PC-3 (cell line): ENCODE results near the gene OVCH1. TPM values are rescaled to one million over a fixed set of nuclear protein-coding genes. Genes with fewer than 3 reads are reported as not detected.

Experiments
- ATAC-seq: fragments of 200-7000 bp; cut with Tn5 transposase; 2 replicates; pipeline ENCODE4 v1.9.1; 2020; ENCODE audit warnings: mild to moderate bottlenecking, moderate library complexity
- BruUV-seq: library from RNA; stranded (reverse); fragments of 400-500 nt; replicated peaks from 2 replicates; lab custom pipeline; 2021; lab: Mats Ljungman, UMichigan
- CTCF ChIA-PET: fragments of 300-600 bp; sonication (Branson Sonifier 250); formaldehyde crosslinking; loops from one replicate; lab custom pipeline; 2022; ENCODE audit warnings: antibody characterized with exemption; lab: Charles Lee
- POLR2A ChIA-PET: fragments of 300-600 bp; sonication (Branson Sonifier 250); formaldehyde crosslinking; loops from one replicate; lab custom pipeline; 2022; ENCODE audit warnings: antibody characterized with exemption; ENCODE audit not compliant: unreplicated experiment; lab: Charles Lee
- DNase-seq: peaks from one replicate; pipeline ENCODE4 v3.0.0-alpha.2; 2015
- H2AFZ ChIP-seq: fragments of 300-600 bp; sonication (generic); 2 replicates; pipeline ENCODE4 v1.6.0; 2016; ENCODE audit warnings: antibody characterized with exemption, low read length
- H3F3A ChIP-seq: fragments of 300-600 bp; sonication (generic); one replicate; pipeline ENCODE4 v1.6.0; 2017; ENCODE audit warnings: antibody characterized with exemption, low read length, control low read depth, mild to moderate bottlenecking; ENCODE audit not compliant: unreplicated experiment
- H3K27ac ChIP-seq: fragments of 300-600 bp; sonication (generic); 2 replicates; pipeline ENCODE4 v1.5.1; 2016; ENCODE audit warnings: mild to moderate bottlenecking, low read length
- H3K27me3 ChIP-seq: fragments of 300-600 bp; sonication (generic); 2 replicates; pipeline ENCODE4 v1.6.1; 2016; ENCODE audit warnings: low read length, mixed read lengths
- H3K36me3 ChIP-seq: fragments of 300-600 bp; sonication (generic); 2 replicates; pipeline ENCODE4 v1.6.1; 2016; ENCODE audit warnings: low read depth, mixed run types, low read length, mixed read lengths
- H3K4me1 ChIP-seq: fragments of 300-600 bp; sonication (generic); 2 replicates; pipeline ENCODE4 v1.5.1; 2016; ENCODE audit warnings: low read length; ENCODE audit not compliant: insufficient read depth
- H3K4me2 ChIP-seq: fragments of 300-600 bp; sonication (generic); 2 replicates; pipeline ENCODE4 v1.6.0; 2016; ENCODE audit warnings: low read length
- H3K4me3 ChIP-seq: fragments of 300-600 bp; sonication (generic); 2 replicates; pipeline ENCODE4 v1.5.1; 2016; ENCODE audit warnings: mild to moderate bottlenecking, low read length, mixed read lengths
- H3K79me2 ChIP-seq: fragments of 300-600 bp; sonication (generic); 2 replicates; pipeline ENCODE4 v1.6.1; 2017; ENCODE audit warnings: low read length, mixed read lengths
- H3K9ac ChIP-seq: fragments of 300-600 bp; sonication (generic); 2 replicates; pipeline ENCODE4 v1.6.0; 2016; ENCODE audit warnings: mild to moderate bottlenecking, low read length
- H3K9me2 ChIP-seq: fragments of 300-600 bp; sonication (generic); replicated peaks from 2 replicates; pipeline ENCODE4 v1.6.1; 2016; ENCODE audit warnings: mixed run types, low read length, mixed read lengths
- H3K9me3 ChIP-seq: fragments of 300-600 bp; sonication (generic); 2 replicates; pipeline ENCODE4 v1.6.1; 2016; ENCODE audit warnings: low read length, mixed read lengths
- H4K20me1 ChIP-seq: fragments of 300-600 bp; sonication (generic); 2 replicates; pipeline ENCODE4 v1.6.1; 2016; ENCODE audit warnings: low read length, mixed read lengths
- CTCF ChIP-seq: fragments of 300-600 bp; sonication (generic); conservative IDR thresholded peaks from 2 replicates; pipeline ENCODE4 v1.5.1; 2017; ENCODE audit warnings: antibody characterized with exemption, low read depth, mild to moderate bottlenecking, low read length
- EZH2 ChIP-seq: fragments of 300-600 bp; sonication (generic); IDR thresholded peaks from one replicate; pipeline ENCODE4 v1.6.1; 2017; ENCODE audit warnings: antibody characterized with exemption, mild to moderate bottlenecking, low read length; ENCODE audit not compliant: unreplicated experiment
- EZH2phosphoT487 ChIP-seq: fragments of 300-600 bp; sonication (generic); IDR thresholded peaks from 2 replicates; pipeline ENCODE4 v1.6.1; 2018; ENCODE audit warnings: mild to moderate bottlenecking, antibody characterized with exemption, low read length, borderline replicate concordance
- intact Hi-C: fragments of 100-400 bp; cut with micrococcal nuclease; formaldehyde crosslinking; loops from 2 replicates; pipeline ENCODE4 v1.9.0; 2023
- total RNA-seq: library from RNA; depleted of rRNA; stranded (reverse); fragments of >200 nt; gene quantifications from 2 replicates; pipeline ENCODE4 v1.2.3, GENCODE V29; 2014

The OVCH1 gene
- total RNA-seq, 1 experiment from 2014 or later = not detected

- H3K4me3 ChIP-seq = no peak overlapping the region
- no peaks in the 10 kb centered on the region for H4K20me1 ChIP-seq
- H3K36me3 ChIP-seq = no peaks in the 10 kb centered on the region
- H3K4me2 ChIP-seq = no peak overlapping the region
- BruUV-seq = no TSS peak
- POLR2A ChIA-PET = no interaction called here
- DNase-seq = peak; percentile 53
- H3F3A ChIP-seq = no peaks in the 10 kb centered on the region
- no peak overlapping the region for H2AFZ ChIP-seq
- no peaks in the 10 kb centered on the region for H3K27me3 ChIP-seq
- intact Hi-C loops = loop anchor here (2.0 to 5.0 kb wide), 4 partner anchors 96 to 266 kb away; no protein-coding TSS in a partner anchor
- TF ChIP-seq EZH2phosphoT487 (no peak), CTCF (peak; percentile 56)
- peak overlapping the region; percentile 28 for H3K27ac ChIP-seq
- H3K9me3 ChIP-seq = 0 out of 2 replicates have a peak, but pooled peaks cover 9% of the 10 kb centered on the region
- peak; percentile 6; the same call in 1 of the 2 replicates for ATAC-seq
- H3K9ac ChIP-seq = no peak overlapping the region
- H3K79me2 ChIP-seq = no peaks in the 10 kb centered on the region
- CTCF ChIA-PET = no interaction called here
- H3K9me2 ChIP-seq = 0 out of 2 replicates have a peak, but pooled peaks cover 7% of the 10 kb centered on the region
- H3K4me1 ChIP-seq = peaks cover 56% of the 10 kb centered on the region
Observed at GRCh38 chr12:29427964-29428363, 69.5 kb downstream of the OVCH1 start.

DNA sequence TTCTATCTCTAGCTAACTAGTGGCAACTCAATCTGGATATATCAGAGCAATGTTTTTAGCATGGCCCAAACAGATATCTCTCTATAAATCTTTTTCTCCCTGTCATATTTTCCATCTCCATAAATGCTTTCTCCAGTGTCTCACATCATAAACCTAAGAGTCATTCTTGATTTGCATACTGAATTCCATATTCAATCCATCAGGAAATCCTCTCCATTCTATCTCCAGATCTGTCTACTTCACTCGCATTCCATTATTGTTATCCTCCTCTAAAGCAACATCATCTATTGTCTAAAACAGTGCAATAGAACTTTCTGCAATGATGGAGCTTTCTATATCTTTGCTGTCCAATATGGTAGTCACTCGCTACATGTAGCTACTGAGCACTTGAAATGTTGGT is 71.0 kb downstream of the OVCH1 start:
- DNase-seq (no peak), ATAC-seq (no peak)
- Histone ChIP-seq H3K9ac (no peak overlapping the region), H3K9me2 (0 out of 2 replicates have a peak, but pooled peaks cover 7% of the 10 kb centered on the region), H3K4me2 (no peak overlapping the region), H3K9me3 (0 out of 2 replicates have a peak, but pooled peaks cover 9% of the 10 kb centered on the region), H3K79me2 (no peaks in the 10 kb centered on the region), H4K20me1 (no peaks in the 10 kb centered on the region), H2AFZ (no peak overlapping the region), H3K27me3 (no peaks in the 10 kb centered on the region), H3K36me3 (no peaks in the 10 kb centered on the region), H3K27ac (no peak overlapping the region), H3K4me3 (no peak overlapping the region), H3F3A (no peaks in the 10 kb centered on the region), H3K4me1 (peaks cover 47% of the 10 kb centered on the region)
- no peak for TF ChIP-seq CTCF
- TF ChIP-seq EZH2phosphoT487 = no peak
- TF ChIP-seq EZH2 = no peak
- POLR2A ChIA-PET = interaction anchor here (0.5 kb wide), 2 partner anchors 30 to 45 kb away, joined by 3 to 4 read pairs; partner anchors contain the start of gene ERGIC2
- intact Hi-C loops = loop anchor here (2.0 to 5.0 kb wide), 4 partner anchors 94 to 264 kb away; no protein-coding TSS in a partner anchor
- no TSS peak for BruUV-seq
- CTCF ChIA-PET = interaction anchor here (0.6 kb wide), 1 partner anchor 90 kb away, joined by 3 read pairs; no protein-coding TSS in a partner anchor

GRCh38 chr12:29425722-29426121 is 71.8 kb downstream of the OVCH1 start:
- H3K27me3 ChIP-seq = no peaks in the 10 kb centered on the region

More at GRCh38 chr12:29425722-29426121, 71.8 kb downstream of the OVCH1 start:
- 0 out of 2 replicates have a peak, but pooled peaks cover 9% of the 10 kb centered on the region for H3K9me3 ChIP-seq
- no peaks in the 10 kb centered on the region for H4K20me1 ChIP-seq
- ChIA-PET POLR2A (interaction anchor here (0.5 to 0.6 kb wide), 3 partner anchors 29 to 92 kb away, joined by 3 to 4 read pairs (median 3); partner anchors contain the start of gene ERGIC2), CTCF (interaction anchor here (0.6 kb wide), 1 partner anchor 90 kb away, joined by 3 read pairs; no protein-coding TSS in a partner anchor)
- H3K4me2 ChIP-seq = peak overlapping the region; percentile 17
- DNase-seq (peak; percentile 86), ATAC-seq (peak; percentile 66)
- 0 out of 2 replicates have a peak, but pooled peaks cover 7% of the 10 kb centered on the region for H3K9me2 ChIP-seq
- H3K4me1 ChIP-seq = peaks cover 40% of the 10 kb centered on the region
- H3K36me3 ChIP-seq = no peaks in the 10 kb centered on the region
- H3K27ac ChIP-seq = peak overlapping the region; percentile 56
- H3K4me3 ChIP-seq = no peak overlapping the region
- H2AFZ ChIP-seq = no peak overlapping the region
- intact Hi-C loops = loop anchor here (1.0 to 5.0 kb wide), 5 partner anchors 44 to 263 kb away; partner anchors contain the start of gene ERGIC2
- TF ChIP-seq CTCF (no peak), EZH2 (no peak), EZH2phosphoT487 (no peak)
- BruUV-seq = no TSS peak
- H3K79me2 ChIP-seq = no peaks in the 10 kb centered on the region
- H3F3A ChIP-seq = no peaks in the 10 kb centered on the region
- peak overlapping the region; percentile 3; the same call in 1 of the 2 replicates for H3K9ac ChIP-seq
